ENCODE results near the gene NFIA.

The NFIA gene

GRCh38 chr1:61344696-61345095, 262.3 kb downstream of the NFIA start:
- no peak for DNase-seq

GRCh38 chr1:61348025-61348665, 265.8 kb downstream of the NFIA start:
- no peak for DNase-seq

GRCh38 chr1:61352845-61353435, 270.6 kb downstream of the NFIA start:
- DNase-seq: no peak

- no peak for DNase-seq
Observed at GRCh38 chr1:61353797-61354406, 271.5 kb downstream of the NFIA start.

- no peak for DNase-seq
Observed at GRCh38 chr1:61356016-61356415, 273.7 kb downstream of the NFIA start.

- no peak for DNase-seq
Observed at GRCh38 chr1:61356995-61357394, 274.6 kb downstream of the NFIA start.

- DNase-seq: no peak
Observed at GRCh38 chr1:61357539-61357938, 275.2 kb downstream of the NFIA start.

GRCh38 chr1:61358770-61359455, 276.6 kb downstream of the NFIA start:
- no peak for DNase-seq

- no peak for DNase-seq
Observed at GRCh38 chr1:61361931-61362330, 279.6 kb downstream of the NFIA start.

GRCh38 chr1:61362351-61362750, 280.0 kb downstream of the NFIA start:
- DNase-seq: no peak

GRCh38 chr1:61368366-61368765, 286.0 kb downstream of the NFIA start:
- DNase-seq: no peak

GRCh38 chr1:61368876-61369275, 286.5 kb downstream of the NFIA start:
- no peak for DNase-seq

- no peak for DNase-seq
Observed at GRCh38 chr1:61370177-61370912, 288.0 kb downstream of the NFIA start.

- DNase-seq: no peak
Observed at GRCh38 chr1:61370913-61371279, 288.5 kb downstream of the NFIA start.

- DNase-seq: no peak
Observed at GRCh38 chr1:61372944-61373343, 290.6 kb downstream of the NFIA start.

GRCh38 chr1:61374156-61374555, 291.8 kb downstream of the NFIA start:
- DNase-seq: no peak

- no peak for DNase-seq
Observed at GRCh38 chr1:61375082-61375880, 292.9 kb downstream of the NFIA start.

- no peak for DNase-seq
Observed at GRCh38 chr1:61376151-61376550, 293.8 kb downstream of the NFIA start.

GRCh38 chr1:61377242-61377958, 295.0 kb downstream of the NFIA start:
- DNase-seq: no peak

GRCh38 chr1:61378494-61379180, 296.3 kb downstream of the NFIA start:
- DNase-seq: no peak

- DNase-seq: no peak
Observed at GRCh38 chr1:61379693-61380092, 297.3 kb downstream of the NFIA start.

All from activated CD4-positive, alpha-beta T cell treated with anti-CD3 and anti-CD28 coated beads, Interleukin-2, amount 50 U/mL, for 4 hours (primary cell).